ENCODE data around the gene NELFA. TPM values are rescaled to one million over a fixed set of nuclear protein-coding genes. Genes with fewer than 3 reads are reported as not detected.

The NELFA gene
- total and polyA plus RNA-seq, 4 donors, result 7.1 to 11.8 (median 9.3) TPM

DNA sequence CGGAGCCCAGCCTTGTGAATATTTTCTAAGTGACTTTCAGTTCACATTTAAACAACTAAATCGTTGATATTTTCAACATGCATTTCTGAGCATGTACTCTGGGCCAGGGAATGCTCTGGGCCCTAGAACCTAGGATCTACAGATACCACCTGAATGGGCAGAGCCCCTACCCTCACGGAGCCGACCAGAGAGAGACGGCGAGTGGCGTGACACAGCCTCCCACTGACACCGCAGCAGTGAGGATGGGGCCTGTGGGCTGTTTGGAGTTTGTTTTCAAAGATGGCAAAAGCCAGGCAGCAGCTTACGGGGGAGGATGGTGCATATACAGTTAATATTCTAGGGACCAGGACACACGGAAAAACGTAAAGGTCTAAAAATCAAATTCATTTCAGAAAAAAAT, 17.7 kb downstream of the NELFA start (continued):
- no peak for TF ChIP-seq JUND (IDR thresholded peaks at IDR 0.05)
- TF ChIP-seq FOXA2 (IDR thresholded peaks at IDR 0.05), result no peak
- TF ChIP-seq, protein P1, sequence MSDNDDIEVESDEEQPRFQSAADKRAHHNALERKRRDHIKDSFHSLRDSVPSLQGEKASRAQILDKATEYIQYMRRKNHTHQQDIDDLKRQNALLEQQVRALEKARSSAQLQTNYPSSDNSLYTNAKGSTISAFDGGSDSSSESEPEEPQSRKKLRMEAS (IDR thresholded peaks at IDR 0.05), result no peak
- no peak for TF ChIP-seq HNF4A (conservative IDR thresholded peaks at IDR 0.05)
- TF ChIP-seq YY1 (IDR thresholded peaks at IDR 0.05), result no peak

DNA sequence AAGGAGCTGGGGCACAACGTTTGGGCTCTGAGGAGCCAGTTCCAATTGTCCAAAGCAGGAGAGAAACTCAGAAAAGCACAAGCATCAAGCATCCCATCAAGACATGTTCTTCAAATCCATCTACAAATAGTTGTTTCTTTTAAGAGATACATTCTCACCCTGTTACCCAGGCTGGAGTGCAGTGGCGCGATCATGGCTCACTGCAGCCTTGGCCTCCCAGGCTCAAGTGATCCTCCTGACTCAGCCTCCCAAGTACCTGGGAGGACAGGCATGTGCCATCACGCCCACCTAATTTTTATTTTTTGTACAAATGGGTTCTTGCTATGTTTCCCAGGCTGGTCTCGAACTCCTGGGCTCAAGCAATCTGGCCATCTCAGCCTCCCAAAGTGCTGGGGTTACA, 18.1 kb downstream of the NELFA start:
- Histone ChIP-seq H3K36me3 (ENCODE audit: control insufficient read depth in 4 of 4, insufficient read depth in 3 of 4, low read depth in 1 of 4, low read length in 3 of 4) (peaks cover 6 to 39% (median 16%) of the 10 kb centered on the region in 4 donors), H3K4me3 (ENCODE audit: low read depth in 1 of 3, low read length in 3 of 3) (no peak overlapping the region), H3K9ac (ENCODE audit: low read depth in 1 of 2, low read length in 2 of 2) (no peak overlapping the region), H3K27me3 (ENCODE audit: control insufficient read depth in 4 of 4, insufficient read depth in 4 of 4, low read length in 3 of 4) (no peaks in the 10 kb centered on the region), H3K4me1 (ENCODE audit: control insufficient read depth in 4 of 4, insufficient read depth in 4 of 4, low read length in 3 of 4) (no peaks in the 10 kb centered on the region), H3K9me3 (ENCODE audit: control insufficient read depth in 4 of 4, low read length in 3 of 4) (no peaks in the 10 kb centered on the region), H3K27ac (ENCODE audit: low read depth in 1 of 2, low read length in 2 of 2) (no peak overlapping the region)
- 96% methylated on average over 5 of the region's 5 CpGs for WGBS
- no peak for TF ChIP-seq HNF4G (IDR thresholded peaks at IDR 0.05)
- TF ChIP-seq RXRA (IDR thresholded peaks at IDR 0.05), result no peak
- no peak for TF ChIP-seq GABPA (IDR thresholded peaks at IDR 0.05 in 1 of 2, conservative IDR thresholded peaks at IDR 0.05 in 1 of 2)
- TF ChIP-seq, protein P2, sequence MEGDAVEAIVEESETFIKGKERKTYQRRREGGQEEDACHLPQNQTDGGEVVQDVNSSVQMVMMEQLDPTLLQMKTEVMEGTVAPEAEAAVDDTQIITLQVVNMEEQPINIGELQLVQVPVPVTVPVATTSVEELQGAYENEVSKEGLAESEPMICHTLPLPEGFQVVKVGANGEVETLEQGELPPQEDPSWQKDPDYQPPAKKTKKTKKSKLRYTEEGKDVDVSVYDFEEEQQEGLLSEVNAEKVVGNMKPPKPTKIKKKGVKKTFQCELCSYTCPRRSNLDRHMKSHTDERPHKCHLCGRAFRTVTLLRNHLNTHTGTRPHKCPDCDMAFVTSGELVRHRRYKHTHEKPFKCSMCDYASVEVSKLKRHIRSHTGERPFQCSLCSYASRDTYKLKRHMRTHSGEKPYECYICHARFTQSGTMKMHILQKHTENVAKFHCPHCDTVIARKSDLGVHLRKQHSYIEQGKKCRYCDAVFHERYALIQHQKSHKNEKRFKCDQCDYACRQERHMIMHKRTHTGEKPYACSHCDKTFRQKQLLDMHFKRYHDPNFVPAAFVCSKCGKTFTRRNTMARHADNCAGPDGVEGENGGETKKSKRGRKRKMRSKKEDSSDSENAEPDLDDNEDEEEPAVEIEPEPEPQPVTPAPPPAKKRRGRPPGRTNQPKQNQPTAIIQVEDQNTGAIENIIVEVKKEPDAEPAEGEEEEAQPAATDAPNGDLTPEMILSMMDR (IDR thresholded peaks at IDR 0.05; ENCODE audit: low read depth, low read length, missing input control), result no peak
- TF ChIP-seq HNF4A (conservative IDR thresholded peaks at IDR 0.05), result no peak
- no peak for TF ChIP-seq TAF1 (conservative IDR thresholded peaks at IDR 0.05)
- TF ChIP-seq, protein P1 (IDR thresholded peaks at IDR 0.05), result no peak
- no peak for DNase-seq (ENCODE audit: low spot score)

DNA sequence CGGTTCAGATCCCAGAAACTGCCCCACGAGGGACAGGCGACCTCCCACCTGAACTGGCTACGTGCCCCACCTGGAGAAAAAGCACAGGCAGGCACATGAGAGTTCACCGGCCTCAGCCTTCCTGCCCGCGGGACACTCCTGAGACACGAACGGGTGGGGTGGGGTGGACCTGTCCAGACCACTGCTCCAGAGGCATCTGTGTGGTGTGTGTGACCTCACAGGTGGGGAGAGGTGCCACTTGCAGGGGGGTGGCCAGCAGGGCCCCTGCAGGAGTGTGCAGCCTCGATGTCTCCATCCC, 18.5 kb downstream of the NELFA start:
- H3K27ac ChIP-seq (ENCODE audit: low read depth in 1 of 2, low read length in 2 of 2), result no peak overlapping the region
- peak; percentile 25 for DNase-seq (ENCODE audit: low spot score)
- TF ChIP-seq EGR1 (IDR thresholded peaks at IDR 0.05; ENCODE audit: low read depth in 2 of 2) (no peak), FOXA2 (IDR thresholded peaks at IDR 0.05) (no peak), GABPA (IDR thresholded peaks at IDR 0.05 in 1 of 2, conservative IDR thresholded peaks at IDR 0.05 in 1 of 2) (no peak), TAF1 (conservative IDR thresholded peaks at IDR 0.05) (no peak), RAD21 (IDR thresholded peaks at IDR 0.05) (no peak), HNF4G (IDR thresholded peaks at IDR 0.05) (no peak)
- TF ChIP-seq, protein P1 (IDR thresholded peaks at IDR 0.05), result no peak
- peaks cover 10 to 43% (median 18%) of the 10 kb centered on the region in 4 donors for H3K36me3 ChIP-seq (ENCODE audit: control insufficient read depth in 4 of 4, insufficient read depth in 3 of 4, low read depth in 1 of 4, low read length in 3 of 4)
- no peak overlapping the region for H3K9ac ChIP-seq (ENCODE audit: low read depth in 1 of 2, low read length in 2 of 2)
- 95% methylated on average over 10 of the region's 10 CpGs for WGBS
- no peaks in the 10 kb centered on the region for H3K9me3 ChIP-seq (ENCODE audit: control insufficient read depth in 4 of 4, low read length in 3 of 4)
- no peak overlapping the region for H3K4me3 ChIP-seq (ENCODE audit: low read depth in 1 of 3, low read length in 3 of 3)
- no peaks in the 10 kb centered on the region for H3K4me1 ChIP-seq (ENCODE audit: control insufficient read depth in 4 of 4, insufficient read depth in 4 of 4, low read length in 3 of 4)
- no peaks in the 10 kb centered on the region for H3K27me3 ChIP-seq (ENCODE audit: control insufficient read depth in 4 of 4, insufficient read depth in 4 of 4, low read length in 3 of 4)

DNA sequence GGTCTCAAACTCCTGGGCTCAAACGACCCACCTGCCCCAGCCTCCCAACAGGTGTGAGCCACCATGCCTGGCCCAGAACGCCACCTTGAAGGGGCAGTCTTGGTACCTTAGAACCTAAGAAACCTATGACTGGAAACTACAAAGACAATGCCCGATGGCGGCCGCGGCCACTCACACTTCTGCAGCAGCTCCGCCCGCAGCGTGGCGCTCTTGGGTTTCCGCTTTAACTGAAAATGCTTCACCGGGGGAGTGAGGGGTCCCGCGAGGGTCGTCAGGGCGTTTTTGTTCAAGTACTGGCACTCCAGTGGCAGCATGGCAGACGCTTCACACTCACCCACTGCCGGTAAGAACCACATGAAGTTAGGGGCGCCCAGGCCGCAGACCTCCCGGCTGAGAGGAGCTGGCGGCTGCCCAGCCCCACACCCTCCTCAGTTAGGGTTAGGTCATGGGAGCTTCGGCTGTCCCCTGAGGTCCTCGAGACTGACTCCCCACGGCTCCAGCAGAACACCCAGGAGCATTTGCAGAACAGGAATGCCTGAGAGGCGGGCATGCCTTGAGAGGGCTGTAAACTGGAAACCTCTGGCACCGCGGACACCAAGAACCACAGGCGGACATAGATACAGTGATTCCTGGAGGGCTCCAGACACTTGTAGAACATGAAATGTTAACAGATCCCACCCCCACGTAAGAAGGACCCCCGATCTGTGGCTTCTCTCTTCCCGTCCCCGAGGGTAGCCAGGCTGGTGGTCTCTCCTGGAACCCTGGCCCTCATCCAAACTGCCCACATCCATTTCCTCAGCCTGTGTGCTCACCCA, 19.0 kb downstream of the NELFA start:
- Histone ChIP-seq H3K27me3 (ENCODE audit: control insufficient read depth in 4 of 4, insufficient read depth in 4 of 4, low read length in 3 of 4) (no peaks in the 10 kb centered on the region), H3K27ac (ENCODE audit: low read depth in 1 of 2, low read length in 2 of 2) (no peak overlapping the region), H3K9ac (ENCODE audit: low read depth in 1 of 2, low read length in 2 of 2) (no peak overlapping the region), H3K4me1 (ENCODE audit: control insufficient read depth in 4 of 4, insufficient read depth in 4 of 4, low read length in 3 of 4) (no peaks in the 10 kb centered on the region), H3K9me3 (ENCODE audit: control insufficient read depth in 4 of 4, low read length in 3 of 4) (no peaks in the 10 kb centered on the region), H3K4me3 (ENCODE audit: low read depth in 1 of 3, low read length in 3 of 3) (no peak overlapping the region), H3K36me3 (ENCODE audit: control insufficient read depth in 4 of 4, insufficient read depth in 3 of 4, low read depth in 1 of 4, low read length in 3 of 4) (peaks cover 14 to 48% (median 20%) of the 10 kb centered on the region in 4 donors)
- WGBS, result 96% methylated on average over 33 of the region's 33 CpGs
- DNase-seq (ENCODE audit: low spot score), result peak; percentile 30
- no peak for TF ChIP-seq GABPA (IDR thresholded peaks at IDR 0.05 in 1 of 2, conservative IDR thresholded peaks at IDR 0.05 in 1 of 2)
- TF ChIP-seq, protein P2 (IDR thresholded peaks at IDR 0.05; ENCODE audit: low read depth, low read length, missing input control), result no peak
- TF ChIP-seq HNF4G (IDR thresholded peaks at IDR 0.05), result no peak
- TF ChIP-seq, protein P3, sequence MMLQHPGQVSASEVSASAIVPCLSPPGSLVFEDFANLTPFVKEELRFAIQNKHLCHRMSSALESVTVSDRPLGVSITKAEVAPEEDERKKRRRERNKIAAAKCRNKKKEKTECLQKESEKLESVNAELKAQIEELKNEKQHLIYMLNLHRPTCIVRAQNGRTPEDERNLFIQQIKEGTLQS (IDR thresholded peaks at IDR 0.05), result no peak
- TF ChIP-seq RAD21 (IDR thresholded peaks at IDR 0.05), result no peak
- TF ChIP-seq, protein P1 (IDR thresholded peaks at IDR 0.05), result no peak
- TF ChIP-seq, protein P4, sequence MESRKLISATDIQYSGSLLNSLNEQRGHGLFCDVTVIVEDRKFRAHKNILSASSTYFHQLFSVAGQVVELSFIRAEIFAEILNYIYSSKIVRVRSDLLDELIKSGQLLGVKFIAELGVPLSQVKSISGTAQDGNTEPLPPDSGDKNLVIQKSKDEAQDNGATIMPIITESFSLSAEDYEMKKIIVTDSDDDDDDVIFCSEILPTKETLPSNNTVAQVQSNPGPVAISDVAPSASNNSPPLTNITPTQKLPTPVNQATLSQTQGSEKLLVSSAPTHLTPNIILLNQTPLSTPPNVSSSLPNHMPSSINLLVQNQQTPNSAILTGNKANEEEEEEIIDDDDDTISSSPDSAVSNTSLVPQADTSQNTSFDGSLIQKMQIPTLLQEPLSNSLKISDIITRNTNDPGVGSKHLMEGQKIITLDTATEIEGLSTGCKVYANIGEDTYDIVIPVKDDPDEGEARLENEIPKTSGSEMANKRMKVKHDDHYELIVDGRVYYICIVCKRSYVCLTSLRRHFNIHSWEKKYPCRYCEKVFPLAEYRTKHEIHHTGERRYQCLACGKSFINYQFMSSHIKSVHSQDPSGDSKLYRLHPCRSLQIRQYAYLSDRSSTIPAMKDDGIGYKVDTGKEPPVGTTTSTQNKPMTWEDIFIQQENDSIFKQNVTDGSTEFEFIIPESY (IDR thresholded peaks at IDR 0.05), result no peak
- TF ChIP-seq TAF1 (conservative IDR thresholded peaks at IDR 0.05), result no peak
- TF ChIP-seq RXRA (IDR thresholded peaks at IDR 0.05), result no peak
- no peak for TF ChIP-seq FOXA1 (IDR thresholded peaks at IDR 0.05)
- TF ChIP-seq EGR1 (IDR thresholded peaks at IDR 0.05; ENCODE audit: low read depth in 2 of 2), result no peak
